HG03135 (cell line): ENCODE measurements around the gene RNU6-9.

ENCODE experiments used
- ATAC-seq: cut with Tn5 transposase; IDR thresholded peaks from one replicate; pipeline ENCODE4 v1.9.1; 2021; ENCODE audit warnings: mild to moderate bottlenecking, moderate library complexity; ENCODE audit not compliant: unreplicated experiment

The RNU6-9 gene

DNA sequence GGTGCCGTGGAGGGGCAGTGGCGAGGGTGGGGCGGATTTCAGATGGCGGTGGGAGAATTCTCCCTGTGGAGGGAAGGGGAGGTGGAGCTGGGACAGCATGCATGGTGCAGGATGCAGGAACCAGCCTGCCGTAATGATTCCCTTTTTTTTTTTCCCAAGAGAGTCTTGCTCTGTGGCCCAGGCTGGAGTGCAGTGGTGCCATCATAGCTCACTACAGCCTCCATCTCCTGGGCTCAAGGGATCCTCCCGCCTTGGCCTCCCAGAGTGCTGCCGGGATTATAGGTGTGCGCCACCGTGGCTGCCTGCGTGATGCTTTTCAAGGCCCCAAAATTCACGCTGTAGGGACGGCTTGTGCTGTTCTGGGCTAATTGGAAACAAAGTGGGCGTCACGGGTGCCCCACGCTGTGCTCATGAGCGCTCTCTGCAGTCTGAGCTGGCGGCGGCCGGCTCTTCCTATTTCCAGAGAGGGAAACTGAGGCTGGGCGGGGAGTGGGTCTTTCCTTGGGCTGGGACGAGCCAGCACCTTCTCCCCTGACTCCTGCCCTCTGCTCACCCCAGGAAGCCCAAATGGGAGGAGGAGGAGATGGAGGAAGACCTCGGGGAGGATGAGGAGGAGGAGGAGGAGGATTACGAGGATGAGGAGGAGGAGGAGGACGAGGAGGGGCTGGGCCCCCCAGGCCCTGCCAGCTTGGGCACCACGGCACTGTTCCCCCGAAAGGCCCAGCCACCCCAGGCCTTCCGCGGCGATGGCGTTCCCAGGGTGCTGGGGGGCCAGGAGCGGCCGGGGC lies 38.8 kb downstream of the RNU6-9 start:
- ATAC-seq: no peak

DNA sequence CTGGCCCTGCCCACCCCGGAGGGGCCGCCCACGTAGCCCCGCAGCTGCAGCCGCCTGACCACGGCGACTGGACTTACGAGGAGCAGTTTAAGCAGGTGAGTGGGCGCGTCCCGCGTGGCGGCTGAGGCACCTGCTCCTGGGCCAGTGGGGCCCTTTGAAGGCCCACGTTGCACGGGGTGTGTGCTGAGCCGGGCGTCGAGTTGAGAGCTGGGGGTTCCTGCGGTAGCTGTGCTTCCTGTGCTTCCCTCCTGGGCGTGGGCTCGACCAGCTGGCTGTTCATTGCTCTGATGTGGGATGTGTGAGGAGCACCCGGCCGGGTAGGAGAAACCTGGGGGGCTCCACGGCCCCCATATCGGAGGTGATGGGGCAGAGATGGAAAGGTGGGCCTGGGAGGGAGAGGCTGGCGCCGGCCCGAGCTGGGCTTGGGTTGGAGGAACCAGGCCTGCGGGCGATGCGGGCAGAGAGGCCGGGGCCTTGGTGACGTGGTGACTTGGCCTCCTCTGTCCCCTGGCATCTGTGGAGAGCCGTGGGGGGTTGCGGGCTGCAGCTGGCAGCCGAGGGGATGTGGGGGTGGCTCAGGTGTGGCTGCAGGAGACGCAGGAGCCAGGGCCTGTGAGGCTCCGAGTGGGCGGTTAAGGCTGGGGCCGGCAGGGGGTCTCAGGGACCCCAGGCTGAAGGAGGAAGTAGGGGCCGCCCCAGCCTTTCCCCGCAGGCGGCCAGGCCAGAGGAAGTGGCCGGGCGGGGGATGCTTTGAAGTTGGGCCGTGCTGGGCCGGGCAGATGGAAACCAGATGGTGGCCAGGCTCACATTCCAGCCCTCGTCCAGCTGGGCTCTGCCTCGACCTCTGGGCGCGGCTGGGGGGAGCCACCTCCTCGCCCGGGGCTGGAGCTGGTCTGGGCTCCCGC lies 39.6 kb downstream of the RNU6-9 start:
- ATAC-seq: no peak

DNA sequence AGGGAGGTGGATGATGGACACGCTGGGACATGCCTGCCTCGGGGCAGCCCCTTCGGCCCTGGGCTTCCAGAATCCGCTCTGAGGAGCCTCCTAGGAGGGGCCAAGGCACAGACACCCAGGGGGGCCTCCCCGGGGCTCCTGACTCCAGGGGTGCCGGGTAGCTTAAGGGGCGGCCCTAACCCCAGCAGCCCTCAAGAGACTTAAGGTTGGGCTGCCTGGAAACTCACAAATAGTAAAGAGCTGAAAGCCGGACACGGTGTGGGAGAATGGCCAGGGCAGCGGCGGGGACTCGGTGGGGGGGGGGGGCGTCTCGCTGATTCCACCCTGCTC lies 40.2 kb downstream of the RNU6-9 start:
- ATAC-seq: no peak

DNA sequence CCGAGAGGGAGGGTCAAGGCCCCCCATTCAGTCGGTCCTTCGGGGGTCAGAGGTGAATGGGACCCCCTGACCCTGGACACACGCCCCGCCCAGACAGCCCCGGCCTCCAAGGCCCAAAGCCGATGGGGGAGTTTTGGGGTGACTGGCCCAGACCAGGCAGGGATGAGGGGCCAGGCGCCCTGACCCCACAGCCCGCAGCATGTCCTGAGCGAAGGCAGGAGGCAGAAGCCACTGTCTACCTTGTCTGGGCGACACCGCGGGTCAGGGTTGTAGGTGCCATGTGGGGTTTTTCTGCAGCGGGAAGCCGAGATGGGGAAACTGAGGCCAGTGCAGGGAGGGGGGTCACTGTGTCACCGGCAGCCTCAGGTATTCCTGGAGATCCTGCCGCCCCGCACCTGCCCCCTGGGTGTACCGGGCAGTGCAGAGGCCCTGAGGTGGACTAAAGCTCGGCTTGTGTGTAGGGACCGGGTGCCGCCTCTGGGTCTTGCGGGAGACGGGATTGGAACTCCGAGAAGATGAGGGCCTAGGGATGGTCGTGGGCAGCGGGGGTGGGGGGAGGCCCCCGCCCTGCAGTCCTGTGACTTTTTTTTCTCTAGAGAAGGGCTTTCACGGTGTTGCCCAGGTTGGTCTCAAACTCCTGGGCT lies 41.0 kb downstream of the RNU6-9 start:
- ATAC-seq: no peak

DNA sequence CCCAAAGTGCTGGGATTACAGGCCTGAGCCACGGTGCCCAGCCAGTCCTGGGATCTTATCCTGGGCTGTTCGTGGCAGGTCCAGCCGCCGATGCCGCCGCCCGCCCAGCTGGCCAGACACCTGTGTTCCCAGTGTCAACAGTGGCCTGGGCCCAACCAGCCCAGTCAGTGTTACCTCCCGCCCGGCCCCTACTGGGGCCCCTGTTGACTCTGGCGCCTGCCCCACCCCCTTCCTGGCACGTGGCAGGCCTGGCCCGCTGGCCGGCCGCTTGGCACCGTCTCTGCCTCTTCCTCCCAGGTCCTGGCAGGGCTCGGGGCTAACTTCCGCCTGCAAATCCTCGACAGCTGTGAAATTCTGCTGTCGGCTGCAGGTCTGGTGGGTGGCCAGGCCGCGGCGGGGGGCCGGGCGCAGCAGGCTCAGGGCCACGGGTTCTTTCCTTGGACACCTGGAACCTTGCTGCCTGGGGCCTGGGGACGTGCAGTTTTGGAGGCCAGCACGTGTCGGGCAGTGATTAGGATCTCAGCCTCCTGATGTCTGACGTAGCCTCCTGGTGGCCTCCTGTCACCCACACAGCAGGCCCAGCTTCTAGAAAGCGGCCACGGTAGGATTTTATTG lies 41.7 kb downstream of the RNU6-9 start:
- no peak for ATAC-seq

DNA sequence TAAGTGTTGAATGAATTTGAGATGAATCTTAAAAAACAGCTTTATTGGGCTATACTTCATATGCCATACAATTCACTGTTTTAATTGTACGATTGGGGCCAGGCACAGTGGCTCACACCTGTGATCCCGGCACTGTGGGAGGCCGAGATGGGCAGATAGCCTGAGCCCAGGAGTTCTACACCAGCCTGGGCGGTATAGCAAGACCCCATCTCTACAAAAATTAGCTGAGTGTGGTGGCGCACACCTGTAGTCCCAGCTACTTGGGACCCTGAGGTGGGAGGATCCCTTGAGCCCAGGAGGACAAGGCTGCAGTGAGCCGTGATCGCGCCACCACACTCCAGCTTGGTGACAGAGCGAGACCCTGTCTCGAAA lies 42.9 kb downstream of the RNU6-9 start:
- no peak for ATAC-seq

DNA sequence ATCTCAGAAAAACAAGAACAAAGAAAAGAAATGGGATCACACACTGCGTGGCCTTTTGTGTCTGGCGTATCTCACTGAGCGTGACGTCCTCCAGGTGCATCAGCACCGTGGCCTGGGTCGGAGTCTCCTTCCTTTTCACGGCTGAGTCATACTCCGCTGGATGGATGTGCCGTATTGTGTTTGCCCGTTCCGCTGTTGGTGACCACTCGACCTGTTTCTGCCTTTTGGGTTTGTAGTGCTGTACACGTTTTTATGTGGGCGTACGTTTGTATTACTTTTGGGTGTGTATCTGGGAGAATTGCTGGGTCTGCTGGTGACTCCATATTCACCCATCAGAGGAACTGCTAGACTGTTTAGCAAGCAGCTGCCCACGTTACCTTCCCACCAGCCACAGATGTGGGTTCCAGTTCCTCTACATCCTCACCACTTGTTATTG lies 44.0 kb downstream of the RNU6-9 start:
- ATAC-seq: no peak

DNA sequence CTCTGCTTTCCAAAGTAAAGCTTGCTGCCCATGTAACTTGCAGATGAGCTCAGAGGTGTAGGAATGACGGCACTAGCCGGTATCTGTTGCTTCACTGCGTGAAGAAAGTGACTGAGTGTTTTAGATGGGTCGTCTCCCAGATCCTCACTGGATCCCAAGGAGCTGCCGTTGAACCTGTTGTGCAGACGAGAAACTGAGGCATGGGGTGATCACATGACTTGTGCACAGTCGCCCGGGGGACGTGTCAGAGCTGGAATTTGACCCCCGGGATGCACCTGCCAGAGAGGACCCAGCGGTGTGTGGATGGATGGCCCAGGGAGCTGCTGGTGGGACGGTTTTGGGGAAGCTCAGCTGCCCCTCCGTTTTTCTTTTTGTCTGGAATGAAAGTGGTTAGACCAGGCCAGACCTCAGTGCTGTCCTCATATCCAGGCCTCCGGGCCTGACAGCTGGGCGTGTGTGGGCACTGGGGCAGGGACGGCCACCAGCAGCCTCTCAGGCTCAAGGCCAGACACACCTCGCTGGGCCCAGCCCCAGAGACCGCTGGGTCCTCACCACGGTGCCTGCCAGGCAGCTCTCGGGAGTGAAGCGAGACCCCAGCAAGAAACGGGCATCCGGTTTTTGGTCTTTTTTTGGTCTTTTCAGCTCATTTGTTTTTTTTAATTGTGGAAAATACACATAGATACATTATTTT lies 45.1 kb downstream of the RNU6-9 start:
- no peak for ATAC-seq

DNA sequence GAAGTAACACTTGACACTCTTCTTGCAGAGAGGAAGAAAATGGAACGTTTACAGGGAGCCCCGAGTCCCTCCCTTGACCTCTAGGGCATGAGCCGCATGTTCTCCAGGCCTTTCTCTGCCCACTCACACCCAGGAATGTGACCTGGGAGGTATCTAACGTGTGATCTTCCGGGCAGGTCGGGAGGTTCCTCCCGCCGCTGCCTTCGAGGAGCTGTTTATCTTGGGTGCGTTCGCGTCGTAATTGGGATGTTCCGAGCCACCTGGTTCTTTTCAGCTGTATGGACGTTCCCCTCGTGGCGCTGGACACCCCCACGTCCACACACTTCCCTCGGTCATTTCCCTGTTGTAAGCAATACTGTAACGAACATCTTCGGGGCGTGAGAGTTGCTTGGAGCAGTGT lies 46.2 kb downstream of the RNU6-9 start:
- no peak for ATAC-seq

DNA sequence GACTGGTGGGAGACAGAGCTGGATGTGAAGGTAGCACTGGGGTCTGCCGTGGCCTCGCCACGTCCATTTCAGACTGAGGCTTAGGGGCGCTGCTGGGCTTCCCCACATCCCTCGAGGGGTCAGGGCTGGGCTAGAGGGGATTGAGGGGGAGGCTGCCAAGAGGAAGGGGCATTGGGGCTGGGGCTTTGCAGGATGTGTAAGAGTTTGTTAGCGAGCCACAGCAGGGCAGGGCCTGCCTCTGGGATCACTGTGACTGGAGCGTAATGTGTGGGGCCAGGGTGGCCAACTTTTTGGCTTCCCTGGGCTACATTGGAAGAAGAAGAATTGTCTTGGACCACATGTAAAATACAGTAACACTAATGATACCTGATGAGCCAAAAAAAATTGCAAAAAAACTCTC lies 46.6 kb downstream of the RNU6-9 start:
- ATAC-seq: no peak

DNA sequence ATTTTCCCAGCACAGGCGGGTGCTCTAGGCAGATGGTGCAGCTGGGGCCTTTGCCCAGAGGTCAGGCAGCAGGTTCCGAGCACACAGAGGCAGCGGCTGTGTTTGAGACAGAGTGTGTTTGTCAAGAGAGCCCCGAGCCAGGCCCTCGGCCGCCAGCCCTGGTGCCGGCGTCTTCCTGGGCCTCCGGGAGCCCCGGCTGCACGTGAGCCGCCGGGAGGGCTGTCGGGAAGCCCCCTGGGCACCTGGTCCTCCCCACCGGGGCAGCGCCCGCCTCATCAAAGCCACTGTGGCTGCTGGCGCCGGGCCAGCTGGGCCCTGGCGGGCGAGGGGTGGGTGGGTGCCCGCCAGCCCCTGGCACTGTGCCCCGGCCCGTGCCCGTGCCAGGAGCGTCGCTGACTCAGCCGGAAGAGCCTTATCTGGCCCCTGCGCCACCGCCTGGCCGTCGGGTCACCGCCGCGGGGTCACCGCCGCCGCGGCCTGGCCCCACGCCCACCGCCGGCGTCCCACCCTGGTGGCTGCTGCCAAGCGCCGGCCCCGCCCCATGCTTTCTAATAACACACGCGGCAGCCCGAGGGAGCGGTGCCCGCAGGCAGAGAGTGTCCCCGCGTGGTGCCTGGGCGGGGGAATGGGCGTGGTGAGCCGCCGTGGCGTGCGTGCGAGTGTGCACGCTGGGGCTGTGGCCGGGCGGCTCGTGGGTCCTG lies 47.5 kb downstream of the RNU6-9 start:
- ATAC-seq: no peak

DNA sequence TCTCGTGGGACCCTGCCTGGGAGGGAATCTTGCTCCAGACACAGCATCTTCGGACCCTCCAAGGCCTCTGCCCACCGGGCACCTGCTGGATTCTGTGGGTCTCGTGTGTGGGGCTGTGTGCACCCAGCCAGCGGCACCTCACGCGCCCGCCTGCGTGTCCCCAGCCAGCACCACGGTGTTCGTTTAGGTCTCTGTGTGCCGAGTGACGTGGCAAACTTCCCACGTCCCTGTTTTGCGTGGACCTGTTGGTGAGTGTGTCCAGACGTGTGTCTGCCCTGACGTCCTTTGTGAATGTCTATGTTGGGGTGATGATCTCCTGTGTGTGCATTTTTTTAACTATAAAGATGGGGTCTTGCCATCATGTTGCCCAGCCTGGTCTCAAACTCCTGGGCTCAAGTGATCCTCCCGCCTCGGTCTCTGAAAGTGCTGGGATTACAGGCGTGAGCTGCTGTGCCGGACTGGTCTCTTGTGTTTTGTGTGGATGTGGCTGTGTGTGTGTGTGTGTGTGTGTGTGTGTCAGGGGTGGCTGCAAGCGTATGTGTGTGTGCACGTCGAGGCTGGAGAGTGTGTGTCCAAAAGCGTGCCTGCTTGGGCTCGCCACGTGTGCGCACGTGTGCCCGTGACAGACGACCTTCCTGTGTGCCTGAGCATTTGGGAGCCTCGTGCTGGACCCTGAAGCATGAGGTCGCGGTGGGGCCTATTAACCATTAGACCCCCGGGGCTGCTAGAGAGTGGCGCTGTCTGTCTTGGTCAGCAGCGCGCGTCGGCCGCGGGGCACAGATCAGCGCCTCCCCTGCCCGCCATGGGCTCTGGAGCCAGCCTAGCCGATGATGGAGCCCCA lies 48.2 kb downstream of the RNU6-9 start:
- no peak for ATAC-seq

DNA sequence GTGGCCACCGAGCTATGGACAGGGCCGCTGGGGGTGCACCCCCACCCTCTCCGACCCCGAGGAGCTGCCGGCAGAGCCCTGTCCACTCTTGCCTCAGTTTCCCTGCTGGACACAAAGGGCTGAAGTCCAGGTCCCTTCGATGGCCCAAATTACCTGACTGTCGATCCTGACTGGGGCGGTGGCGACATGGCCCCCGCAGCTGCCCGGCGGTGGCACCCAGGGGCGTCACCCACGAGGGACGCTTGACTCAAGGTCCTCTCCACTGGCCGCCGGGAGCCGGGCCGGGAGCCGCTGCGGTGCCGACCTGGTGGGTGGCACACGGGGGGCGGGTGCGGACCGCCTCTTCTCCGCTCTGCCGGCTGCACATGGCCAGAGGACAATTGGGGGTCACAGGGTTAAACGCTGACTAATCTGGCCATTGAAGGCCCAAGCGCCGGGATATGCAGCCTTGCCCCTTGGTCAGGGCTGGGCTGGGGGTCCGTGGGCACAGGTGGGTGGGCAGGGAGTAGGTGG lies 48.9 kb downstream of the RNU6-9 start:
- no peak for ATAC-seq
